Measurements from ENCODE around the gene MAGEB16. TPM values are rescaled to one million over a fixed set of nuclear protein-coding genes. Genes with fewer than 3 reads are reported as not detected.

Gene MAGEB16
- not detected for total RNA-seq

DNA sequence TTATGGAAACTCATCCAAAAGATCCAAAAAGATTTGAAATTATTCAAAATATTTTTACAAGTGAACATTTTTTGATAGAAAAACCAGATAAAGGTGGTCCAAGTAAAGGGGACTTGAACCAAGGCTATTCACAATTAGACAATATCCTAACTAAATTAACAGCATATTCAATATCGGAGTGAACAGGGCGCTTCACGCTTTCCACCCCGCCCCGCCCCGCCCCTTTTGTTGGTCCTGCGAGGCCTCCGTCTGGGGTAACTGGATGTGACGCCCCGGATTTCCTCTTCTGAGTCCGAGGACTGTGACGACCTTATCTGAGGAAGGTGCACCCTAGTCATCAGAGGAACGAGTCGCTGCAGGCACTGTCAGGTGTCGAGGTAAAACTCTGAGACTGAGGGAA lies at the start of gene MAGEB16:
MAGEB16 (plus strand) TSS at position 301 of the 400 bp plus-strand sequence. CDS start 3,855 bp downstream, outside the sequence.
- DNase-seq = no peak
- H3K4me3 Mint-ChIP-seq = no peak within 1 kb of the TSS
- H3K36me3 Mint-ChIP-seq (ENCODE audit: insufficient read depth in 2 of 2) = no peaks in the 10 kb centered on the region
- H3K4me1 Mint-ChIP-seq (ENCODE audit: low read depth) = no peaks in the 10 kb centered on the region
- no peaks in the 10 kb centered on the region for H3K27me3 Mint-ChIP-seq (ENCODE audit: low read depth)
- peaks cover 0 to 2% of the 10 kb centered on the region in 2 donors for H3K9me3 Mint-ChIP-seq
- H3K27ac Mint-ChIP-seq = no peak within 1 kb of the TSS
- ATAC-seq (replicated peaks in 1 of 2) = no peak

DNA sequence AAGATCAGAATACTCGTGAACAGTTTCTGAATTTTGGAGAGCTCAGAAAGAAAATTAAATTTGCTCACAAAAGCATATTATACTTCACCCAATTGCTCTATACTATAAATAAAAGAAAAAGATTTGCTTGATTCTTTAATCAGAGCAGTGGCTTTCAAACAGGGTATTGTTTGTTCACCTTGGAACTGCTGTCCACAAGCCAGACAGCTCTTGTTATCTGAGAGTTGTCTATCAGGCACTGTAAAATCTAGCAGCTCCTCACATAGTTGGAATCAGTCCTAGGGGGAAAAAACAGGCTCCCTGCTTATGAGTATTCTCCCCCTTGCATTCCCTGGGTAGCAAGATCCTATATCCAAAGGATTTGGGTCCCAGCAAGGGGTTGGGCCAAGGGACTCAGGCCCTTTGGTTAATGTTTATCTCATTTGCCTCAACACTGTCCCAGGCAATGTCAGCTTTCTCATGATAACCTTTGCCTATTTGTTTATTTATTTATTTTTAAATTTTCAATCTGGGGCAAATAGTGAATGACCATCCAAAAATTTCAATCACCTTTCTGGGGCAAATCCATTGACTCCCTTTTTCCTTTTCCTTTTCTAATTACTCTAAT lies 24.1 kb upstream of the MAGEB16 start:
- no peaks in the 10 kb centered on the region for H3K27me3 Mint-ChIP-seq (ENCODE audit: low read depth)
- no peaks in the 10 kb centered on the region for H3K36me3 Mint-ChIP-seq (ENCODE audit: insufficient read depth in 2 of 2)
- no peak overlapping the region for H3K27ac Mint-ChIP-seq
- peaks cover 0 to 2% of the 10 kb centered on the region in 2 donors for H3K9me3 Mint-ChIP-seq
- no peak for ATAC-seq (replicated peaks in 1 of 2)
- H3K4me3 Mint-ChIP-seq = no peak overlapping the region
- no peak for DNase-seq
- H3K4me1 Mint-ChIP-seq (ENCODE audit: low read depth) = no peaks in the 10 kb centered on the region

DNA sequence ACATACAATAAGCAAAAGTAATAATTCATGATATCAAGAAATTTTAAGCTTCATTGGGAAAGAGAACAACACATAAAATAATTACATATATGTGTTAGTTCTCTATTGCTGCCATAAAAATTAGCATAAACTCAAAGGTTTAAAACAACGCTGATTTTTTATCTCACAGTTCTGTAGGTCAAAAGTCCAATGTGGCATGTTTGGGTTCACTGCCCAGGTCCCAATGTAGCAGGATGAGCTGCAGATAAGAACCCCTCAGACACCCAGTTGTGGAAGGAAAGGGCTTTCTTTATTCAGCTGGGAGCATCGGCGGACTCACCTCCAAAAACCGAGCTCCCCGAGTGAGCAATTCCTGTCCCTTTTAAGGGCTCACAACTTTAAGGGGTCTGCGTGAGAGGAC lies 13.1 kb upstream of the MAGEB16 start:
- Mint-ChIP-seq H3K4me1 (ENCODE audit: low read depth) (no peaks in the 10 kb centered on the region), H3K9me3 (no peaks in the 10 kb centered on the region), H3K27me3 (ENCODE audit: low read depth) (no peaks in the 10 kb centered on the region), H3K27ac (no peak overlapping the region), H3K4me3 (no peak overlapping the region), H3K36me3 (ENCODE audit: insufficient read depth in 2 of 2) (no peaks in the 10 kb centered on the region)
- ATAC-seq (replicated peaks in 1 of 2) = no peak
- DNase-seq = no peak

DNA sequence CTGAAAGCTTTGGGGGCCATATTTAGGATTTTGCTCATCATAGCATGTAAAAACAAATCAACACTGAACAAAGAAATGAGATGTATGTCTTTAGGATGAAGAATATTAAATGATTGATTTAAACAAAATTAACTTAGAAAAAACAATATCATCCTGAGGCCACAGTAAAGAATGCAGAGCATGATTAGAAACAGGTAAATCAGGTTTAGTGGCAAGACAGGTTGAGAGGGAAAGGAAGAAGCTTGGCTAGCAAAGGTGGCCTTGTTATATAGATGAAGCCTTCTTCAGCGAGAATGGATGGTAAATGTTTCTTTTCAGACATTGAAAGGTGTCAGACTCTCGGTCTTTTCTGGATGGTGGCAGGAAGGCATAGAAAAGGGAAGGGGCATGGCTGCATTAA lies 11.9 kb upstream of the MAGEB16 start:
- no peaks in the 10 kb centered on the region for H3K4me1 Mint-ChIP-seq (ENCODE audit: low read depth)

DNA sequence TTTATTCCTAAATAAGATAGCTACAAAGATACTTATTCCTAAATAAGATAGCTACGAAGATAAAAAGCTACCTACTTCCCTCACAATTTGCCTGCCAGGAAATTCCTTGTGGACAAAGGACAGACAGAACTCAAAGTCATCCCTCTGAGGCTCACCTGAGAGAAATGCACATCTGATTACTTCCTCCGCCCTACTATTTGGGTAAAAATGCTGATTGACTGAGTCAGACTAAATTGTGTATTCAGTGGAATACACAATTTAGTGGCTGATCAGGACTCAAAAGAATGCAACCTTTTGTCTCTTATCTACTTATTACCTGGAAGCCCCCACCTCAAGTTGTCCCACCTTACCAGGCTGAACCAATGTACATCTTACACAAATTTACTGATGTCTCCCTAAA lies 10.3 kb upstream of the MAGEB16 start:
- Mint-ChIP-seq H3K27me3 (ENCODE audit: low read depth) (no peaks in the 10 kb centered on the region), H3K27ac (no peak overlapping the region), H3K36me3 (ENCODE audit: insufficient read depth in 2 of 2) (no peaks in the 10 kb centered on the region), H3K9me3 (no peaks in the 10 kb centered on the region), H3K4me1 (ENCODE audit: low read depth) (no peaks in the 10 kb centered on the region), H3K4me3 (no peak overlapping the region)
- ATAC-seq (replicated peaks in 1 of 2) (no peak), DNase-seq (no peak)

More for the DNA sequence above, 11.9 kb upstream of the MAGEB16 start:
- Mint-ChIP-seq H3K27ac (no peak overlapping the region), H3K36me3 (ENCODE audit: insufficient read depth in 2 of 2) (no peaks in the 10 kb centered on the region), H3K4me3 (no peak overlapping the region), H3K9me3 (no peaks in the 10 kb centered on the region), H3K27me3 (ENCODE audit: low read depth) (no peaks in the 10 kb centered on the region)
- DNase-seq (no peak), ATAC-seq (replicated peaks in 1 of 2) (no peak)

DNA sequence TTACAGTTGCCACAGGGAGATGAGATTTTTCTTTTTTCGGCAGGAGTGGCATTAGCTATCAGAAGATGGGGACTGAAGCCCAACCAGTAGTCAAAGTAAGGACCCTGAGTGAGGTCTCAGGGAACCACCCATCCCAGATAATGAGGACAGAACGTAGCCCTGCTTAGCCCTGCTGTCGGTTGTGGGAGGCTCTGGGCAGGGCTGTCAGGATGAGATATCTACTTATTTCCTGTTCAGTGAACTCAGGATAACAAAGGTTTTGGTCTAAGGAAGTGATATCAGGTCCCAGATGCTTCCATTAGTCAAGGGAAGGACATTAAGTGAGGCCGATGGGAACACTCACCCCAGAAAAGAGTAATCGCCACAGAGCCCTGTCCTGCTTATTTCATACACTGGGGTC lies 2.3 kb downstream of the MAGEB16 start:
- Mint-ChIP-seq H3K9me3 (peaks cover 1 to 2% of the 10 kb centered on the region in 2 donors), H3K4me3 (no peak overlapping the region), H3K27ac (no peak overlapping the region), H3K4me1 (ENCODE audit: low read depth) (no peaks in the 10 kb centered on the region), H3K36me3 (ENCODE audit: insufficient read depth in 2 of 2) (no peaks in the 10 kb centered on the region), H3K27me3 (ENCODE audit: low read depth) (no peaks in the 10 kb centered on the region)
- DNase-seq = no peak
- ATAC-seq (replicated peaks in 1 of 2) = no peak

DNA sequence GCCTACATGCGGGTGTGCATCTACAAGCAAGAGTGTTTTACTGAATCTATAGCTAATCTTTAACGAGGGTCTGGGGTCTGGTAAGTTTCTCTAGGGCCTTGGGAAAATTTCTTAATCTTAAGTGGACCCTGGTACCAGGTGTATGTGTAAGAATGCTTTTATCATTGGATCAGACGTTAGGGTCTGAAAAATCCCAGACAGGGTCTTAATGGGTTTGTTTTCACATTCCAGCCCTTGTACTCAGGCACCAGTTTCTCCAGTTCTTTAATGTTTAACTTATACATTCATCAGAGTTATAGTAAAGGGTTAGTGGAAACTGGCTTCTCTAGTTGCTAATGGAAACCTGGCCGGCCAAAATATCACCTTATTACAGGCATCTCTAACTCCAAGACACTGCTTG lies 11.6 kb downstream of the MAGEB16 start:
- Mint-ChIP-seq H3K9me3 (peaks cover 1 to 2% of the 10 kb centered on the region in 2 donors), H3K36me3 (ENCODE audit: insufficient read depth in 2 of 2) (no peaks in the 10 kb centered on the region), H3K27ac (no peak overlapping the region), H3K4me1 (ENCODE audit: low read depth) (no peaks in the 10 kb centered on the region), H3K27me3 (ENCODE audit: low read depth) (no peaks in the 10 kb centered on the region), H3K4me3 (no peak overlapping the region)
- ATAC-seq (replicated peaks in 1 of 2) (no peak), DNase-seq (no peak)

DNA sequence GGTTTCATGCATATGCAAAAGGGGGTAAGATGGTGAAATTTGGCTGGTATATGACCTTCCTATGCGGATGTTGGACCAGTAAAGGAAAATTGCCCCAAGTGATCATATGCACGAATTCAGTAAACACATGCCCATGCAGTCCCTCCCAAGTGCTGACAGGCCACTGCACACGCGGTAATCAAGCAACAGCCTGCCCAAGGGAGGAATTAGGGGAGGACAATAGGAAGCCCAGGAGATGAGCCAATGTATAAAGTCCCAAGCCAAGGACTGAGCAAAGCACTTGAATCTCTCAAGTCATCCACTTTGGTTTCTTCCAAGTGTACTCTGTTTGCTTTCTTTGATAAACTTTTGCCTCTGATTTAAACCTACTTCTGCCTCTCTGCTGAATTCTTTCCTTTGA lies 21.1 kb downstream of the MAGEB16 start:
- no peak for DNase-seq
- Mint-ChIP-seq H3K36me3 (ENCODE audit: insufficient read depth in 2 of 2) (no peaks in the 10 kb centered on the region), H3K4me1 (ENCODE audit: low read depth) (no peaks in the 10 kb centered on the region), H3K9me3 (peaks cover 2 to 3% of the 10 kb centered on the region in 2 donors), H3K27me3 (ENCODE audit: low read depth) (no peaks in the 10 kb centered on the region), H3K27ac (no peak overlapping the region), H3K4me3 (no peak overlapping the region)
- ATAC-seq (replicated peaks in 1 of 2) = no peak

DNA sequence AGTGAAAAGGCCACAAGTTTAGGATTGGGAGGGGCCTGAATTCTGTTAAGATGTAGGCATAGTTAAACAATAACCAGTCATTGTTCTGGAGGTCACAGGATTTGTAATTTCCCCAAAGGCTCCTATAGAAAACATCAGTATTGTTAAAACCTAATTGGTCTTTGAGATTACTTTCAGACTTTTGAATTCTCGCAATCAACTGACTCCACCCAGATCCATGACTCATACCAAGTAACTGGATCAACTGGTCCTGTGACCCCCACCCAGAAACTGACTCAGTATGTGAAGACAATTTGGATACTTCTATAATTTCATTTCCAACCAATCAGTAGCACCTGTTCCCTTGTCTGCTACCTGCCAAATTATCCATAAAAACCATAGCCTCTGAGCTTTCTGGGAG lies 28.4 kb downstream of the MAGEB16 start:
- H3K9me3 Mint-ChIP-seq = peaks cover under 1 to 6% of the 10 kb centered on the region in 2 donors
- H3K27me3 Mint-ChIP-seq (ENCODE audit: low read depth) = no peaks in the 10 kb centered on the region
- H3K4me3 Mint-ChIP-seq = no peak overlapping the region
- no peak overlapping the region for H3K27ac Mint-ChIP-seq
- no peak for DNase-seq
- H3K36me3 Mint-ChIP-seq (ENCODE audit: insufficient read depth in 2 of 2) = no peaks in the 10 kb centered on the region
- ATAC-seq (replicated peaks in 1 of 2) = no peak
- no peaks in the 10 kb centered on the region for H3K4me1 Mint-ChIP-seq (ENCODE audit: low read depth)

DNA sequence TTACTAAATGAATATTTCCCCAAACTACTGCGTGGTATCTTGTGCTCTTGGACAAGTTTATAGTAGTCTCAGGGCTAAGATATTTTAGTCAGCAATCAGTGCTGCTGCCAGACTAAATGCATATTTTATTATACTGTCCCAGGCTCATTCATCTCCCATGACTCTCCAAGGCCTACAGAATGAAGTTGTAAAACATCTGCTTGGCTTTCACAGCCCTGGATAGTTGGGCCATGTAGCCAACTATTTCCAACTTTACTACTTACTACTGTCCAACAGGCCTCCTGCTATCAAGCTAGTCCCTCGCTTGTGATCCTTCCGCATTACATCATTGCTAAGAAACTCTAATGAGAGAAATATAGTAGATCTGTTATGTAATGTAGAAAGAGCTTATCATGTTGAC lies 31.4 kb downstream of the MAGEB16 start:
- DNase-seq (no peak), ATAC-seq (replicated peaks in 1 of 2) (no peak)
- H3K36me3 Mint-ChIP-seq (ENCODE audit: insufficient read depth in 2 of 2) = no peaks in the 10 kb centered on the region
- no peaks in the 10 kb centered on the region for H3K4me1 Mint-ChIP-seq (ENCODE audit: low read depth)
- no peak overlapping the region for H3K27ac Mint-ChIP-seq
- H3K27me3 Mint-ChIP-seq (ENCODE audit: low read depth) = no peaks in the 10 kb centered on the region
- peaks cover 5 to 9% of the 10 kb centered on the region in 2 donors for H3K9me3 Mint-ChIP-seq
- no peak overlapping the region for H3K4me3 Mint-ChIP-seq

DNA sequence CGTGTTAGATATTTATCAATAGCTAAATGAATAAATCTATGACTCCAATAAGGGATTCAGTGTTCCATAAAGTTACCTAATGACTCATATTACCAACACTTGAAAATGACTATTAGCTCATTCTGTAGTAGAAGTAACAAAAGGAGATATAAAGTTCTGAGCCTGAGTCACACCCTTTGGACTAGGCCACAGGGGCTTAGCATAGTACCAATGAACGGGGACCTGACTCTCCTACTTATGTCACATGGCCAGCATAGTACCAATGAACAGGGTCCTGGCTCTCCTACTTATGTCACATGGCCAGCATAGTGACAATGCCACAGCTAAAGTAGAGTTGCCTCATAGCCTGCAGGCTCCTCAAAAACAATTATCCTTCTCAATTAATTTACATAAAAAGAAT lies 43.7 kb downstream of the MAGEB16 start:
- DNase-seq = no peak
- H3K36me3 Mint-ChIP-seq (ENCODE audit: insufficient read depth in 2 of 2) = no peaks in the 10 kb centered on the region
- no peaks in the 10 kb centered on the region for H3K27me3 Mint-ChIP-seq (ENCODE audit: low read depth)
- no peaks in the 10 kb centered on the region for H3K4me1 Mint-ChIP-seq (ENCODE audit: low read depth)
- no peak overlapping the region for H3K4me3 Mint-ChIP-seq
- no peak overlapping the region for H3K27ac Mint-ChIP-seq
- H3K9me3 Mint-ChIP-seq = peaks cover 0 to 5% of the 10 kb centered on the region in 2 donors
- ATAC-seq (replicated peaks in 1 of 2) = no peak

DNA sequence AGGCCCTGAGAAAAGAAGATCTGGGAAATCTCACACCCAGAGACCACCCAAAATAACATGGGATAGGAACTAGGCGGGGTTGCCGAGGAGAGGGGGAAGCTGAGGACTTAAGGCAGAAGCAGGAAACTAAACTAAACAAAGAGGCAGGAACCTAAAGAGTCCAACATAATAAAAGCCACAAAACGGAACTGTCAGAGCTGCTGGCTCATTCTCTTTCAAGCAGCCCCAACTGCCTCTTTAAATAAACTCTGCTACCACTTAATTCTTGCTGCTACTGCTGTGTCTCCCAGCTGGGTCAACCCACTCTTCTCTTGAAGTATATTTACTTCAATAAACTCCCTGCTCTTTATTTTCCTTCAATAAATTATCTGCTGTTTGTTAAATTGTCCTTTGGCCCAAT lies 44.5 kb downstream of the MAGEB16 start:
- ATAC-seq (replicated peaks in 1 of 2) (no peak), DNase-seq (no peak)
- H3K9me3 Mint-ChIP-seq = peaks cover 0 to 5% of the 10 kb centered on the region in 2 donors
- no peaks in the 10 kb centered on the region for H3K4me1 Mint-ChIP-seq (ENCODE audit: low read depth)
- H3K27ac Mint-ChIP-seq = no peak overlapping the region
- H3K36me3 Mint-ChIP-seq (ENCODE audit: insufficient read depth in 2 of 2) = no peaks in the 10 kb centered on the region
- H3K27me3 Mint-ChIP-seq (ENCODE audit: low read depth) = no peaks in the 10 kb centered on the region
- no peak overlapping the region for H3K4me3 Mint-ChIP-seq

DNA sequence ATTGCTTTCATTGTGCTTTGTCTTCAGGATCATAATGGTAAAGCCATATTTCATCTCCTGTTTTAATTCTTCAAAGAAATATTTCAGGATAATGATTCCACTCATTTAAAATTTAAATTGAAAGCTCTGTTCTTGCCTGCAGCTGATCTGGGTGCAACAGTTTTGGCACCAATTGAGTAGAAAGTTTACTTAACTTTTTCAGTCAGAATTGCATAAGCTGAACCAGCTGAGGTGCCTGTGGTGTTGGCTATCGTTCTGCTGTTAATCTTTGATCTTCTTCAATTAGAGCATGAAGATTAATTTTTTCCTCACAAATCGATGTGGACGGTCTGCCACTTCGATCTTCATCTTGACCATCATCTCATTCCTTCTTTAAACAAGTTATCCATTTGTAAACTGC lies 49.6 kb downstream of the MAGEB16 start:
- Mint-ChIP-seq H3K4me3 (no peak overlapping the region), H3K4me1 (ENCODE audit: low read depth) (no peaks in the 10 kb centered on the region), H3K9me3 (peaks cover 1 to 5% of the 10 kb centered on the region in 2 donors), H3K27me3 (ENCODE audit: low read depth) (no peaks in the 10 kb centered on the region), H3K27ac (no peak overlapping the region), H3K36me3 (ENCODE audit: insufficient read depth in 2 of 2) (no peaks in the 10 kb centered on the region)
- ATAC-seq (replicated peaks in 1 of 2) (no peak), DNase-seq (no peak)
